ENCODE results near the gene KNDC1. TPM values are rescaled to one million over a fixed set of nuclear protein-coding genes. Genes with fewer than 3 reads are reported as not detected.

The KNDC1 gene
- total and polyA plus RNA-seq, 4 experiments from 2014 or later: 0.09 to 1.4 (median 0.87) TPM; not detected in 1

GRCh38 chr10:133165556-133166503 is 5.8 kb downstream of the KNDC1 start:
- no peaks in the 10 kb centered on the region for H3K36me3 ChIP-seq (ENCODE audit: insufficient read depth, low read length)
- ChIA-PET POLR2A (ENCODE audit: partially characterized antibody) (no interaction called here), CTCF (ENCODE audit: partially characterized antibody) (no interaction called here)
- no peaks in the 10 kb centered on the region for H3K9me3 ChIP-seq (ENCODE audit: control insufficient read depth in 1 of 2, low read length in 2 of 2)
- peaks cover 4 to 16% of the 10 kb centered on the region in 2 donors for H3K27me3 Mint-ChIP-seq
- no peak for DNase-seq
- H3K4me3 ChIP-seq (ENCODE audit: low read length in 2 of 2): no peak overlapping the region
- H3K36me3 Mint-ChIP-seq: no peaks in the 10 kb centered on the region
- no peak overlapping the region for H3K27ac Mint-ChIP-seq
- no peak overlapping the region for H3K4me3 Mint-ChIP-seq
- H3K4me1 ChIP-seq (ENCODE audit: insufficient read depth, low read length): peaks cover 8% of the 10 kb centered on the region
- H3K27me3 ChIP-seq (ENCODE audit: insufficient read depth, low read length): peaks cover 8% of the 10 kb centered on the region
- no peaks in the 10 kb centered on the region for H3K9me3 Mint-ChIP-seq
- no peak overlapping the region for H3K27ac ChIP-seq (ENCODE audit: low read depth, low read length)
- peaks cover 0 to 3% (median 1%) of the 10 kb centered on the region in 4 donors for H3K4me1 Mint-ChIP-seq
- intact Hi-C loops (cut with micrococcal nuclease): no loop called here

- H3K9me3 Mint-ChIP-seq: no peaks in the 10 kb centered on the region
- no peak overlapping the region for H3K4me3 Mint-ChIP-seq
- Histone ChIP-seq H3K4me3 (ENCODE audit: low read length in 2 of 2) (no peak overlapping the region), H3K36me3 (ENCODE audit: insufficient read depth, low read length) (no peaks in the 10 kb centered on the region), H3K27me3 (ENCODE audit: insufficient read depth, low read length) (peaks cover 1% of the 10 kb centered on the region), H3K4me1 (ENCODE audit: insufficient read depth, low read length) (peaks cover 2% of the 10 kb centered on the region), H3K9me3 (ENCODE audit: control insufficient read depth in 1 of 2, low read length in 2 of 2) (no peaks in the 10 kb centered on the region), H3K27ac (ENCODE audit: low read depth, low read length) (no peak overlapping the region)
- no peaks in the 10 kb centered on the region for H3K36me3 Mint-ChIP-seq
- intact Hi-C loops (cut with micrococcal nuclease): no loop called here
- no peak overlapping the region for H3K27ac Mint-ChIP-seq
- H3K4me1 Mint-ChIP-seq: no peaks in the 10 kb centered on the region
- no peak for DNase-seq
- H3K27me3 Mint-ChIP-seq: peaks cover 4 to 12% of the 10 kb centered on the region in 2 donors
- ChIA-PET POLR2A (ENCODE audit: partially characterized antibody) (no interaction called here), CTCF (ENCODE audit: partially characterized antibody) (no interaction called here)
Observed at GRCh38 chr10:133166504-133166827, 6.4 kb downstream of the KNDC1 start.

GRCh38 chr10:133166828-133167692 is 7.0 kb downstream of the KNDC1 start:
- CTCF ChIA-PET (ENCODE audit: partially characterized antibody): interaction anchor here (1.2 kb wide), 1 partner anchor 24 kb away, joined by 3 read pairs; no protein-coding TSS in a partner anchor
- H3K36me3 Mint-ChIP-seq: no peaks in the 10 kb centered on the region
- Histone ChIP-seq H3K4me1 (ENCODE audit: insufficient read depth, low read length) (no peaks in the 10 kb centered on the region), H3K9me3 (ENCODE audit: control insufficient read depth in 1 of 2, low read length in 2 of 2) (no peaks in the 10 kb centered on the region), H3K27me3 (ENCODE audit: insufficient read depth, low read length) (no peaks in the 10 kb centered on the region), H3K27ac (ENCODE audit: low read depth, low read length) (no peak overlapping the region), H3K4me3 (ENCODE audit: low read length in 2 of 2) (no peak overlapping the region), H3K36me3 (ENCODE audit: insufficient read depth, low read length) (no peaks in the 10 kb centered on the region)
- no peak overlapping the region for H3K4me3 Mint-ChIP-seq
- intact Hi-C loops (cut with micrococcal nuclease): no loop called here
- DNase-seq: no peak
- POLR2A ChIA-PET (ENCODE audit: partially characterized antibody): no interaction called here
- no peak overlapping the region for H3K27ac Mint-ChIP-seq
- peaks cover 4 to 12% of the 10 kb centered on the region in 2 donors for H3K27me3 Mint-ChIP-seq
- H3K4me1 Mint-ChIP-seq: no peaks in the 10 kb centered on the region
- H3K9me3 Mint-ChIP-seq: no peaks in the 10 kb centered on the region

GRCh38 chr10:133167693-133168616 is 7.9 kb downstream of the KNDC1 start:
- H3K27ac ChIP-seq (ENCODE audit: low read depth, low read length): no peak overlapping the region
- H3K4me3 Mint-ChIP-seq: no peak overlapping the region
- peaks cover 0 to 9% of the 10 kb centered on the region in 2 donors for H3K27me3 Mint-ChIP-seq
- H3K4me1 ChIP-seq (ENCODE audit: insufficient read depth, low read length): no peaks in the 10 kb centered on the region
- no peaks in the 10 kb centered on the region for H3K9me3 Mint-ChIP-seq
- intact Hi-C loops (cut with micrococcal nuclease): no loop called here
- H3K36me3 Mint-ChIP-seq: no peaks in the 10 kb centered on the region
- no peaks in the 10 kb centered on the region for H3K27me3 ChIP-seq (ENCODE audit: insufficient read depth, low read length)
- ChIA-PET POLR2A (ENCODE audit: partially characterized antibody) (no interaction called here), CTCF (ENCODE audit: partially characterized antibody) (interaction anchor here (1.2 kb wide), 1 partner anchor 25 kb away, joined by 3 read pairs; no protein-coding TSS in a partner anchor)
- no peaks in the 10 kb centered on the region for H3K4me1 Mint-ChIP-seq
- no peaks in the 10 kb centered on the region for H3K36me3 ChIP-seq (ENCODE audit: insufficient read depth, low read length)
- no peak for DNase-seq
- no peak overlapping the region for H3K27ac Mint-ChIP-seq
- H3K4me3 ChIP-seq (ENCODE audit: low read length in 2 of 2): no peak overlapping the region
- no peaks in the 10 kb centered on the region for H3K9me3 ChIP-seq (ENCODE audit: control insufficient read depth in 1 of 2, low read length in 2 of 2)

GRCh38 chr10:133168617-133169031 is 8.6 kb downstream of the KNDC1 start:
- Mint-ChIP-seq H3K27me3 (peaks cover 0 to 8% of the 10 kb centered on the region in 2 donors), H3K27ac (no peak overlapping the region), H3K9me3 (no peaks in the 10 kb centered on the region), H3K4me3 (no peak overlapping the region), H3K4me1 (no peaks in the 10 kb centered on the region), H3K36me3 (no peaks in the 10 kb centered on the region)
- POLR2A ChIA-PET (ENCODE audit: partially characterized antibody): no interaction called here
- H3K27ac ChIP-seq (ENCODE audit: low read depth, low read length): no peak overlapping the region
- no peaks in the 10 kb centered on the region for H3K27me3 ChIP-seq (ENCODE audit: insufficient read depth, low read length)
- no peaks in the 10 kb centered on the region for H3K9me3 ChIP-seq (ENCODE audit: control insufficient read depth in 1 of 2, low read length in 2 of 2)
- no peak for DNase-seq
- CTCF ChIA-PET (ENCODE audit: partially characterized antibody): no interaction called here
- H3K4me3 ChIP-seq (ENCODE audit: low read length in 2 of 2): no peak overlapping the region
- H3K36me3 ChIP-seq (ENCODE audit: insufficient read depth, low read length): no peaks in the 10 kb centered on the region
- intact Hi-C loops (cut with micrococcal nuclease): no loop called here
- no peaks in the 10 kb centered on the region for H3K4me1 ChIP-seq (ENCODE audit: insufficient read depth, low read length)

GRCh38 chr10:133169173-133169947 is 9.3 kb downstream of the KNDC1 start:
- ChIA-PET CTCF (ENCODE audit: partially characterized antibody) (no interaction called here), POLR2A (ENCODE audit: partially characterized antibody) (no interaction called here)
- H3K27me3 ChIP-seq (ENCODE audit: insufficient read depth, low read length): no peaks in the 10 kb centered on the region
- no peak overlapping the region for H3K27ac Mint-ChIP-seq
- H3K36me3 ChIP-seq (ENCODE audit: insufficient read depth, low read length): no peaks in the 10 kb centered on the region
- no peak overlapping the region for H3K27ac ChIP-seq (ENCODE audit: low read depth, low read length)
- no peaks in the 10 kb centered on the region for H3K36me3 Mint-ChIP-seq
- no peaks in the 10 kb centered on the region for H3K4me1 ChIP-seq (ENCODE audit: insufficient read depth, low read length)
- H3K9me3 ChIP-seq (ENCODE audit: control insufficient read depth in 1 of 2, low read length in 2 of 2): no peaks in the 10 kb centered on the region
- H3K4me3 ChIP-seq (ENCODE audit: low read length in 2 of 2): no peak overlapping the region
- DNase-seq: no peak
- H3K27me3 Mint-ChIP-seq: peaks cover 0 to 9% of the 10 kb centered on the region in 2 donors
- intact Hi-C loops (cut with micrococcal nuclease): no loop called here
- H3K4me3 Mint-ChIP-seq: no peak overlapping the region
- no peaks in the 10 kb centered on the region for H3K4me1 Mint-ChIP-seq
- H3K9me3 Mint-ChIP-seq: no peaks in the 10 kb centered on the region

All from CD4-positive, alpha-beta memory T cell (primary cell).